Measurements from ENCODE around the gene SCAMP5. TPM values are rescaled to one million over a fixed set of nuclear protein-coding genes. Genes with fewer than 3 reads are reported as not detected.

Gene SCAMP5
- total RNA-seq, 1 donor from 2014 or later = 1.6 TPM

DNA sequence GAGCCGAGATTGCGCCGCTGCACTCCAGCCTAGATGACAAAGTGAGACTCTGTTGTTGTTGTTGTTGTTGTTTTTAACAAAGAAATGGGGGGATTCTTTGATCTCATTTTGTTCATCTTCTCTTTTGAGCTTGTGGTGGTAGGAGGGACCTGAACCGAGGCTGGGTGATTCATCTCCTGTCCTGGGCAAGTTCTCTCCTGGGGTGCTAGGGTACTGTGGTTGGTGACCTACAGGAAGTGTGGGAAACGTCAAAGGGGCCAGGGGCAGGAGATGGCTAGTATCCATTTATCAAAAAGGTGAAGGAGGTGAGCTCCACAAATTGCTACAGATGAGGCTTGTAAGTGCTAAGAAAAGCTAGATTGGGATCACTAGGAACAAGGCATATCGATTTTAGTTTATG, 42.3 kb downstream of the SCAMP5 start:
- H3K9ac ChIP-seq (ENCODE audit: low read depth in 1 of 3, low read length in 3 of 3) = no peak overlapping the region

DNA sequence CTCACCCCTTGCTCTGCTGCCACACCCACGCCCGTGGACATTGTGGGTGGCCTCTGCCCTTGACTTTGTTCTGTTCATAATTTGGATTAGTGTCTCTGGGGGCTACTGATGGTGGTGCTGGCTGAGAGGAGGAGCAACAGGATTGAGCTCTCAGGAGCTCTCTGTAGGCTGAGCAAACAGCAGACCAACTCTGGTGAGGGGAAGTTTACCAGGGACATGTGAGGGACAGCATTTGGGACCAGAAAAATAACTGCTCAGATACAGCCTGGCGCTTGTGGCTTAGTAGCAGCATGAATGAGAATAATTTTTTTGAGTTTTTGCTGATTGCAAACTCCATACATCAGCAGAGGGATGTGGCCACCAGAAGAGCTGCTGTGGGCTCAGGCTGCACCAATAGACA, 42.9 kb downstream of the SCAMP5 start:
- H3K27ac ChIP-seq (ENCODE audit: low read depth, low read length) = no peak overlapping the region
- H3K27me3 ChIP-seq (ENCODE audit: control insufficient read depth in 3 of 3, insufficient read depth in 3 of 3, low read length in 3 of 3) = no peaks in the 10 kb centered on the region
- no peak overlapping the region for H3K9ac ChIP-seq (ENCODE audit: low read depth in 1 of 3, low read length in 3 of 3)
- H3K9me3 ChIP-seq (ENCODE audit: control insufficient read depth in 3 of 3, low read length in 3 of 3) = no peaks in the 10 kb centered on the region
- peaks cover 2 to 5% (median 5%) of the 10 kb centered on the region in 3 donors for H3K36me3 ChIP-seq (ENCODE audit: control insufficient read depth in 3 of 3, insufficient read depth in 3 of 3, low read length in 3 of 3)
- H3K4me1 ChIP-seq (ENCODE audit: control insufficient read depth in 3 of 3, insufficient read depth in 3 of 3, low read length in 3 of 3) = peaks cover 8 to 22% (median 15%) of the 10 kb centered on the region in 3 donors
- no peak overlapping the region for H3K4me3 ChIP-seq (ENCODE audit: low read length in 3 of 3)

More for the DNA sequence above, 42.3 kb downstream of the SCAMP5 start:
- Histone ChIP-seq H3K36me3 (ENCODE audit: control insufficient read depth in 3 of 3, insufficient read depth in 3 of 3, low read length in 3 of 3) (peaks cover 2 to 5% (median 5%) of the 10 kb centered on the region in 3 donors), H3K4me1 (ENCODE audit: control insufficient read depth in 3 of 3, insufficient read depth in 3 of 3, low read length in 3 of 3) (peaks cover 3 to 16% (median 9%) of the 10 kb centered on the region in 3 donors), H3K4me3 (ENCODE audit: low read length in 3 of 3) (no peak overlapping the region), H3K9me3 (ENCODE audit: control insufficient read depth in 3 of 3, low read length in 3 of 3) (no peaks in the 10 kb centered on the region), H3K27ac (ENCODE audit: low read depth, low read length) (no peak overlapping the region), H3K27me3 (ENCODE audit: control insufficient read depth in 3 of 3, insufficient read depth in 3 of 3, low read length in 3 of 3) (no peaks in the 10 kb centered on the region)

DNA sequence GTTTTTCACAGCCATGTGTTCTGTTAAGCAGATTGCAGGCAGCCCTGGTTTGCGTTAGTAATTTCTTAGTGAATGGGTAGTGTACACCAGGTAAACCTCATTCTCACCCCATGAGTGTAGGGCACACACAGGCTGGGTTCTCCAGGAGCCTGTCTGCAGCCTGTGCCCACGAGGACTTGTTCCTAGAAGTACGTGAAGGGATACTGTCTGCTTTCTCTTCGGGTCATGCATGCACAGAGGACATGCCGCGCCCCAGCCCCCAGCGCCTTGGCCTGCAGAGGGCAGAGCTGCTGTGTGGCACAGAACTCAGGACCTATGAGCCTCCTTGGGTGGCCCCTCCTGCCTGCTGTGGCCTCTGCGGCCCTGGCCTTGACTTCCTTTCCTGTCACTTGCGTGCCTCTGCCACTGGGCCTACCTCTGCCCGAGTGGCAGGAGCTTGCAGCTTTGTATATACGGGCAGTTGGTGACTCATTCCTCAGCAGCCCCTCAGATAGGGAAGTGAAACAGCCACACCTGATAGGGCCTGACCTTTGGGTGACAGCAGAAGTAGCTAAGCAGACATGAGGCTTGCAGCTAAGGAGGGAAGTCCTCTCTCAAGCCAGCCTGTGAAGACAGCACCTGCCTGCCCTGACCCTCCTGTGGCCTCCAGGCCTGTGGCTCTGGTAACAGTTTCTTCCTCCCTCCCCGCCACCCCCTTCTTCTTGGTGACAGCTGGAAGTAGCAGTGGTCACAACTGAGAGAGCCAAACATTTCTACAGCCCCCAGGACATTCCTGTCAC, 47.6 kb downstream of the SCAMP5 start:
- Histone ChIP-seq H3K27ac (ENCODE audit: low read depth, low read length) (peak overlapping the region; percentile 65), H3K9me3 (ENCODE audit: control insufficient read depth in 3 of 3, low read length in 3 of 3) (no peaks in the 10 kb centered on the region), H3K4me3 (ENCODE audit: low read length in 3 of 3) (peak overlapping the region in 2 of 3 donors; percentile 10 to 14), H3K27me3 (ENCODE audit: control insufficient read depth in 3 of 3, insufficient read depth in 3 of 3, low read length in 3 of 3) (no peaks in the 10 kb centered on the region), H3K4me1 (ENCODE audit: control insufficient read depth in 3 of 3, insufficient read depth in 3 of 3, low read length in 3 of 3) (peaks cover 42 to 65% (median 55%) of the 10 kb centered on the region in 3 donors), H3K9ac (ENCODE audit: low read depth in 1 of 3, low read length in 3 of 3) (peak overlapping the region in 2 of 3 donors; percentile 27 to 64), H3K36me3 (ENCODE audit: control insufficient read depth in 3 of 3, insufficient read depth in 3 of 3, low read length in 3 of 3) (peaks cover 0 to 13% (median 6%) of the 10 kb centered on the region in 3 donors)

GRCh38 chr15:75043509-75044257, 48.3 kb downstream of the SCAMP5 start:
- H3K27ac ChIP-seq (ENCODE audit: low read depth, low read length) = peak overlapping the region; percentile 65
- peak overlapping the region; percentile 10 to 41 (median 14) for H3K4me3 ChIP-seq (ENCODE audit: low read length in 3 of 3)
- no peaks in the 10 kb centered on the region for H3K27me3 ChIP-seq (ENCODE audit: control insufficient read depth in 3 of 3, insufficient read depth in 3 of 3, low read length in 3 of 3)
- peaks cover 0 to 13% (median 6%) of the 10 kb centered on the region in 3 donors for H3K36me3 ChIP-seq (ENCODE audit: control insufficient read depth in 3 of 3, insufficient read depth in 3 of 3, low read length in 3 of 3)
- peak overlapping the region in 2 of 3 donors; percentile 53 to 64 for H3K9ac ChIP-seq (ENCODE audit: low read depth in 1 of 3, low read length in 3 of 3)
- H3K9me3 ChIP-seq (ENCODE audit: control insufficient read depth in 3 of 3, low read length in 3 of 3) = no peaks in the 10 kb centered on the region
- peaks cover 49 to 68% (median 63%) of the 10 kb centered on the region in 3 donors for H3K4me1 ChIP-seq (ENCODE audit: control insufficient read depth in 3 of 3, insufficient read depth in 3 of 3, low read length in 3 of 3)

DNA sequence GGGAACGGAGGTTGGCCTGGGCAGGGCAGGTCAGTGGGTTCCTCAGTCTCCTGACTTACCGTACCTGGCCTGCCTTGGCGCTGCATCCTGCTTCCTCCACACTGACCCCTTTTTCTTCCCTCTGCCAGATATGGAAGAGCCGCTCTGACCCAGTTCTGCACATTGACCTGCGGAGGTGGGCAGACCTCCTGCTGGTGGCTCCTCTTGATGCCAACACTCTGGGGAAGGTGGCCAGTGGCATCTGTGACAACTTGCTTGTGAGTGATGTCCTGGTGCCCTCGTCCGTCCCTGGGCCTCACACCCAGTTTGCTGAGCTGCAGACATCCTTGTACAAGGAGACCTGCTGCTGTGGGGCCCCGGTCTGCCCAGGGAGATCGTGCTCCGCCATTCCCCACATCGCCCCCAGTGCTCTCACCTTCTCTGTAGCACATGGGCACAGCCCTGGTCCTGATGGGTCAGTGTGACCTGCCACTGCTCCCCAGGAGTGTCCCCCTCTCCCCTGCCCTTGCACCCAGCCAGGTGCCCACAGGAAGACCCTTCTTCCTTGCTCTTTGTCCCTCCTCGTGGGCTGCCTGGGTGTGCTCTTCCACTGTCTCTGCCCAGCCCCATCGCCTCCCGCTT, 49.0 kb downstream of the SCAMP5 start:
- Histone ChIP-seq H3K4me3 (ENCODE audit: low read length in 3 of 3) (no peak overlapping the region), H3K4me1 (ENCODE audit: control insufficient read depth in 3 of 3, insufficient read depth in 3 of 3, low read length in 3 of 3) (peaks cover 56 to 69% (median 65%) of the 10 kb centered on the region in 3 donors), H3K9me3 (ENCODE audit: control insufficient read depth in 3 of 3, low read length in 3 of 3) (no peaks in the 10 kb centered on the region), H3K36me3 (ENCODE audit: control insufficient read depth in 3 of 3, insufficient read depth in 3 of 3, low read length in 3 of 3) (peaks cover 2 to 13% (median 6%) of the 10 kb centered on the region in 3 donors), H3K27ac (ENCODE audit: low read depth, low read length) (peak overlapping the region; percentile 65), H3K9ac (ENCODE audit: low read depth in 1 of 3, low read length in 3 of 3) (peak overlapping the region in 2 of 3 donors; percentile 40 to 53), H3K27me3 (ENCODE audit: control insufficient read depth in 3 of 3, insufficient read depth in 3 of 3, low read length in 3 of 3) (no peaks in the 10 kb centered on the region)

GRCh38 chr15:75045332-75046015, 50.1 kb downstream of the SCAMP5 start:
- Histone ChIP-seq H3K4me3 (ENCODE audit: low read length in 3 of 3) (no peak overlapping the region), H3K9ac (ENCODE audit: low read depth in 1 of 3, low read length in 3 of 3) (no peak overlapping the region), H3K27me3 (ENCODE audit: control insufficient read depth in 3 of 3, insufficient read depth in 3 of 3, low read length in 3 of 3) (no peaks in the 10 kb centered on the region), H3K27ac (ENCODE audit: low read depth, low read length) (peak overlapping the region; percentile 65), H3K9me3 (ENCODE audit: control insufficient read depth in 3 of 3, low read length in 3 of 3) (no peaks in the 10 kb centered on the region), H3K36me3 (ENCODE audit: control insufficient read depth in 3 of 3, insufficient read depth in 3 of 3, low read length in 3 of 3) (peaks cover 2 to 13% (median 6%) of the 10 kb centered on the region in 3 donors), H3K4me1 (ENCODE audit: control insufficient read depth in 3 of 3, insufficient read depth in 3 of 3, low read length in 3 of 3) (peaks cover 65 to 78% (median 73%) of the 10 kb centered on the region in 3 donors)

- H3K9me3 ChIP-seq (ENCODE audit: control insufficient read depth in 3 of 3, low read length in 3 of 3) = no peaks in the 10 kb centered on the region
- H3K36me3 ChIP-seq (ENCODE audit: control insufficient read depth in 3 of 3, insufficient read depth in 3 of 3, low read length in 3 of 3) = peaks cover 2 to 8% (median 4%) of the 10 kb centered on the region in 3 donors
- H3K4me1 ChIP-seq (ENCODE audit: control insufficient read depth in 3 of 3, insufficient read depth in 3 of 3, low read length in 3 of 3) = peaks cover 58 to 71% (median 69%) of the 10 kb centered on the region in 3 donors
- H3K4me3 ChIP-seq (ENCODE audit: low read length in 3 of 3) = no peak overlapping the region
- no peak overlapping the region for H3K27ac ChIP-seq (ENCODE audit: low read depth, low read length)
- no peak overlapping the region for H3K9ac ChIP-seq (ENCODE audit: low read depth in 1 of 3, low read length in 3 of 3)
- no peaks in the 10 kb centered on the region for H3K27me3 ChIP-seq (ENCODE audit: control insufficient read depth in 3 of 3, insufficient read depth in 3 of 3, low read length in 3 of 3)
These were observed 53.0 kb downstream of the SCAMP5 start for GRCh38 chr15:75048394-75048793.

- H3K27me3 ChIP-seq (ENCODE audit: control insufficient read depth in 3 of 3, insufficient read depth in 3 of 3, low read length in 3 of 3) = no peaks in the 10 kb centered on the region
- H3K4me3 ChIP-seq (ENCODE audit: low read length in 3 of 3) = no peak overlapping the region
- H3K9ac ChIP-seq (ENCODE audit: low read depth in 1 of 3, low read length in 3 of 3) = peak overlapping the region in 1 of 3 donors; percentile 50
- peak overlapping the region; percentile 8 for H3K27ac ChIP-seq (ENCODE audit: low read depth, low read length)
- H3K9me3 ChIP-seq (ENCODE audit: control insufficient read depth in 3 of 3, low read length in 3 of 3) = no peaks in the 10 kb centered on the region
- peaks cover 2 to 4% (median 4%) of the 10 kb centered on the region in 3 donors for H3K36me3 ChIP-seq (ENCODE audit: control insufficient read depth in 3 of 3, insufficient read depth in 3 of 3, low read length in 3 of 3)
- peaks cover 49 to 62% (median 59%) of the 10 kb centered on the region in 3 donors for H3K4me1 ChIP-seq (ENCODE audit: control insufficient read depth in 3 of 3, insufficient read depth in 3 of 3, low read length in 3 of 3)
These were observed 54.0 kb downstream of the SCAMP5 start for GRCh38 chr15:75049392-75049791.

GRCh38 chr15:75050283-75050682, 54.9 kb downstream of the SCAMP5 start:
- Histone ChIP-seq H3K36me3 (ENCODE audit: control insufficient read depth in 3 of 3, insufficient read depth in 3 of 3, low read length in 3 of 3) (peaks cover 0 to 2% (median 0%) of the 10 kb centered on the region in 3 donors), H3K4me1 (ENCODE audit: control insufficient read depth in 3 of 3, insufficient read depth in 3 of 3, low read length in 3 of 3) (peaks cover 44 to 53% (median 51%) of the 10 kb centered on the region in 3 donors), H3K9me3 (ENCODE audit: control insufficient read depth in 3 of 3, low read length in 3 of 3) (no peaks in the 10 kb centered on the region), H3K27ac (ENCODE audit: low read depth, low read length) (no peak overlapping the region), H3K4me3 (ENCODE audit: low read length in 3 of 3) (no peak overlapping the region), H3K9ac (ENCODE audit: low read depth in 1 of 3, low read length in 3 of 3) (no peak overlapping the region), H3K27me3 (ENCODE audit: control insufficient read depth in 3 of 3, insufficient read depth in 3 of 3, low read length in 3 of 3) (no peaks in the 10 kb centered on the region)

All from skeletal muscle tissue (tissue), 4 donors.